SW 1271 (cell line): ENCODE data around the gene KRT14.
"Not testable (repeated sequence)": the region's sequence is repeated elsewhere in the genome, so short reads cannot be mapped to it uniquely, and the experiment has no call there.

ENCODE experiments used
- DNase-seq, 2 experiments: peaks; one replicate each; lab custom pipeline; 2025; lab: John Stamatoyannopoulos, UW

Gene KRT14

GRCh38 chr17:41623184-41623861, 36.6 kb upstream of the KRT14 start:
- not testable (repeated sequence) for DNase-seq

- not testable (repeated sequence) for DNase-seq
Observed at GRCh38 chr17:41622340-41623183, 35.9 kb upstream of the KRT14 start.

- no peak for DNase-seq
Observed at GRCh38 chr17:41621916-41622315, 35.2 kb upstream of the KRT14 start.

GRCh38 chr17:41621435-41621817, 34.7 kb upstream of the KRT14 start:
- not testable (repeated sequence) for DNase-seq

GRCh38 chr17:41620583-41621434, 34.1 kb upstream of the KRT14 start:
- no peak for DNase-seq

GRCh38 chr17:41619927-41620582, 33.4 kb upstream of the KRT14 start:
- DNase-seq = not testable (repeated sequence)

DNA sequence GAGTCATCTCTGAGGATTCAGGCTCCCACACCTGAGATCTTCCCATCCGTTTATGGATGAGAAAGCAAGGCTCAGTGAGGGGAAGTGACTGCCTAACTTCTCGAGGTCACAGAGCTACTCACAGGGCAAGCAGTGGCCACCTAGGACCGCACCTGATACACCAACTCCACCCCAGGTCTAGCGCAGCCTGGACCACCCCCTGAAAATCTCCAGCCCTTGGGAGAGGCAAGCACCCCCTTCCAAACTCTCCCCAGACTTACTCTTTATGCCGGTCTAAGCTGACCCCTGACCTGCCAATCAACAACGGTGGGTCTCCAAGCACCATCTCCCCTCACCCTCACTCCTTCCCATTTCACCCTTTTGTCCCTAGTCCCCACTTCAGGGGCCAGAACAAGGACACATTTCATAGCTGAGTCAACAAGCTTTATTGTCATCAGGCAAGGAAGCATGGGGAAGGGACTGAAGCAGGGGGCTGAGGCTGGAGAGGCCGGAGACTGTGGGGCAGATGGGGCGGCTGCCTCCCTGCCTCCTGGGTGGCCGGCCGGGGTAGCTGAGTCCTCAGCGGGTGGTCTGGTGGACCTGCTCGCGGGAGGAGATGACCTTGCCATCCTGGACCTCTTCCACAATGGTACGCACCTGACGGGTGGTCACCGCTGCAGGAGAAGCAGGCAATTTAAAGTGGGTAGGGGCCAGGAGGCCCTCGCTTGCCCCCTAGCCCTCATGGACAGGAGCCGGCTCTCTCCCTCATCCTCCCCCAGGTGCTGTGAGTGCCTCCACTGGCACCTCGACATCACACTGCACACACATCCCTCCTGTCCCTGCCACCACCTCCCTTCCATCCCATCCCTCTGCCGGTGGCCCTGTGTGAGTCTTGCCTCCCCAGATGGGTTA, 32.6 kb upstream of the KRT14 start:
- DNase-seq = no peak

DNA sequence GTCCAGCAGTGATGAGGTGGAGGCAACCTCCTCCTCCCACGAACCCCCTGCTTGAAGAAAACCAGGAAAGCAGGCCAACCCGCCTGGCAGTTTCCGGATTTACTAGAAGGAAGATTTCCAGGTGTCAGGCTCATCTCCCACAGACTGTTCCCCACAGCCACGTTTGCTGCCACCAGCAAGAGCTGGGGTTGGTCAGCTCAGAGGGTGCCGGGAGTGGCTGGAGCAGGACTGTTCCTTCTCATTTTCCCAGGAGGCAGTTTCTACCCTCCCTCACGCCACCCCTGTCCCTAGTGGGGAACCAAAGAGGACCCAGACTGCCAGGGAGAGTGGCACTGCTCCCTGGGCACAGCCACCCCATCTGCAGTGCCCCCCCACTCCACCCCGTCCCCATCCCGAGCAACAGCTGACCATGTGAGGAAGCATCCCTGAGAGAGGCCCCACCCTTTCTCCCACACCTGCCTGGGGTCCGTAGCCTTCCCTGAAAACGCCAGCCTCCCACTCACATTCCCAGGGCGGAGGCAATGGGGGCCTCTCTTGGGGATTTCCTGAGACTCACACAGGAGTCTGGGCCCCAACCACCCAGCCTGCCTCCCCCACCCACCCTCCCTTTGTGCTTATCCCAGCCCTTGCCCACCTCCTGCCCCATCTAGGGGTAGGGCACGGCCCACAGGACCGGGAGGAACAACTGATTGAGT, 31.8 kb upstream of the KRT14 start:
- DNase-seq = no peak

DNA sequence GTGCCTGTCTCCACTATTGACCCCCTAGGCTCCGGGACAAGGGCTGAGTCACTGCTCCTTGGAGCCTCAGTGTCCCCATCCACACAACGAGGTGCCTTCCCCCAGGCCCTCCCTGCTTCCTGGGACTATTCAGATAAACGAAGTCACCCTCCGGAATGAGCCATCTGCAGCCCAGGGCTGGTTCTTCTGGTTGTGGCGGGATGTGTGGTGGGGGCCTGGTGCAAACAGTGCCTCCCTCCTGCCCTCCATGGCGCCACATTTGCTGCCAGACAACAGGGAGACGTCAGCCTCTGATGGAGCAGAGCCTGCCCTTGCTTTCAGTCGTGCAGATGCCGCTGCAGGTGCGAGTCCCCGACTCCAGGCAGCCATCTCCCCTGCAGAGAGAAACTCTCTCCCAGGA, 31.0 kb upstream of the KRT14 start:
- no peak for DNase-seq

GRCh38 chr17:41617136-41617535, 30.4 kb upstream of the KRT14 start:
- DNase-seq = no peak

DNA sequence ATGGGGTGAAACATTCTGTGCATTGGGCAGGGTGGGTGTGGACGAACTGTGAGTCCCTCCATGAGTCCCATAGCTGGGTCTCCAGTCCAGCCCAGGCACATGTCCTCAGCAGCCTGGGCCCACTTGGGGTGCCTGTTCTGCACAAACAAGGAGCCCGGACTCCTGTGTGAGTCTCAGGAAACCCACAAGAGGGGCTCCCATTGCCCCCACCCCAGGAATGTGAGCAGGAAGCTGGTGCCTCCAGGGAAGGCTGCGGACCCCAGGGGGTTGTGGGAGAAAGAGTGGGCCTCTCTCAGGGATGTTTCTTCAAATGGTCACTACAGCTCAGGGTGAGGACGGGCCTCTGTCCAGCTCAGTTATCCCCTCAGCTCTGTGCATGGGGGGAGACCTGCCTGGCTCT, 29.8 kb upstream of the KRT14 start:
- DNase-seq = not testable (repeated sequence)

GRCh38 chr17:41615454-41615853, 28.8 kb upstream of the KRT14 start:
- no peak for DNase-seq

GRCh38 chr17:41614767-41615166, 28.1 kb upstream of the KRT14 start:
- DNase-seq = not testable (repeated sequence)

GRCh38 chr17:41614098-41614497, 27.4 kb upstream of the KRT14 start:
- DNase-seq = no peak

DNA sequence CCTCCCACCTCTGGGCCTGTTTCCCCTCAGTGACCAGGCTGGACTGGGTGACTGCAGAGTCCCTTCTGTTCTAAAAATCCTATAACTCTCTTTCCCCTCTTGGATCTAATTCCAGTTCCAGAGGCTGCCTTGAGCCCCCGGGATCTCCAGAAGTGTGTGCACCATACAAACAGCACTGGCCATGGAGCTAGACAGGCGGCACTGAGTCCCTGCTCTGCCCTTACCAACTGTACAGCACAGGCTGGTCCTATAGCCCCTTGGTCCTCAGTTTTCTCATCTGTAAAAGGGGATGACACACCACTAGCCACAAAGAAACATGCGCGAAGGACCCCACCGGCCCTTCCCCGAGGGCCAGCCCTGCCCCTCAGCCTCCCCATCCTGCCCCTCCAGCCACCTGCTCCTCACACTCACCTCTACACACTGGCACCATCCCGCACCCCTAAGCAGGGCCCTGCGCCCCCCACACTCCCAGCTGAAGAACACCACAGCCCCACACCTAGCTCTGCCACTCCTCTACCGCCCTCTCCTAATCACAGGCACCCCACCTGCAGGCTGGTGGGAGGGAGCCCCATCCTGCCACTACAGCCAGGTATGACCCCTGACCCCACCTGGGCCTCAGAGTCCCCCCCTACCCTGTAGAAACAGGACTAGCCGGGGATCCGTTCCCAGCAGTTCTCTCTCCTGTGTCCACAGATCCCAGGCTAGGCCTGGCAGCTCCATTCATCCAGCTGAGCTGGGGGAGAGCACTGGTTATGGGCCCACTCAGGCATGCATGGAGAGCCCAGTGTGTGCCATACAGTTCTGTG, 26.8 kb upstream of the KRT14 start:
- no peak for DNase-seq

- peak in 1 of 2 experiments; percentile 27 for DNase-seq
Observed at GRCh38 chr17:41612376-41613160, 25.9 kb upstream of the KRT14 start, which contains the start of gene KRT16. Gene KRT16 (minus strand): TSS chr17:41612767. CDS start chr17:41612688, 79 bp downstream.

DNA sequence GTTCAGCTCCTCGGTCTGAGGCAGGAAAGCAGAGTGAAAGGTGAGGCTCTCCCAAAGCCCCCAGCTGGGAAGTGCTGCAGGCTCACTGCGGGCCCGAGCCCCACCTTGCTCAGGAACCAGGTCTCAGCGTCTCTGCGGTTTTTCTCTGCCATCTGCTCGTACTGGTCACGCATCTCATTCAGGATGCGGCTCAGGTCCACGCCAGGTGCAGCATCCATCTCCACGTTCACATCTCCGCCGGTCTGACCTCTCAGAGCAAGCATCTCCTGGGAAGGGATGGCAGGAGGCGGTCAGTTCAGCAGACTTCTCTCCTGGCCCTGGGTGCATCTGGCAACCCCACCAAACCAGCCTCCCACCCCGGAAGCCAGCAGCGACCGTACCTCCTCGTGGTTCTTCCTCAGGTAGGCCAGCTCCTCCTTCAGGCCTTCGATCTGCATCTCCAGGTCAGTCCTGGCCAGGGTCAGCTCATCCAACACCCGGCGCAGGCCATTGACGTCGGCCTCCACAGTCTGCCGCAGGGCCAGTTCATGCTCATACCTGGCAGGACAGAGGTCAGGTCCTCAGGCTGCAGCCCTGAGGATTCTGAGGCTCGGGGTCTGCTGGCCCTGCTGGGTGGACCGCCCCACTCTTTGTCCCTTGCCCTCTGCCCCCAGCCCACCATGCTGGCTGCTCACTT, 24.4 kb upstream of the KRT14 start:
- no peak for DNase-seq

GRCh38 chr17:41610061-41610517, 23.4 kb upstream of the KRT14 start:
- not testable (repeated sequence) for DNase-seq
